ENCODE results near the gene NOTO. TPM values are rescaled to one million over a fixed set of nuclear protein-coding genes. Genes with fewer than 3 reads are reported as not detected.

The NOTO gene
- total RNA-seq, 1 donor from 2014 or later = not detected

DNA sequence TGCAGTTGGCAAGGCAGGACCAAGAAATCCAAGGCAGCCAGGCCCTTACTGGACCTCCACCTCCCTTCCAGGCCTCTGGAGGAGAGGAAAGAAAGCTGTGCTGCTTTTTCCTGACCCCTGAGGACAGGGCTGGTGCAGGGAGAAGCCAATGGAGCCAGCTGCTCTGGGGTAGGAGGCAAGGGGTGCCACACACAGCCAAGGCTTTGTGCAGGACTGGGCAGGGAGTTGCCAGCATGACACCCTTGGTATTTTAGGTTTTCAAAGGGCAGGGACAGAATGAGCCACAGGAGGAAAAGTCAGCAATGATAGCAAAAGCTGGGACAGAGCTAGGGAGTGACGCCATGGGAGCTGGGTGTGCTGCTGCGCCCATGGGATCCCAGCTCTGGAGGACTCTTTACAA lies 54.6 kb downstream of the NOTO start:
- H3K4me1 ChIP-seq (ENCODE audit: insufficient read depth, low read length) = no peaks in the 10 kb centered on the region
- Mint-ChIP-seq H3K4me3 (ENCODE audit: unreplicated experiment) (no peak overlapping the region), H3K27ac (ENCODE audit: unreplicated experiment) (no peak overlapping the region), H3K4me1 (ENCODE audit: low read depth, unreplicated experiment) (no peaks in the 10 kb centered on the region), H3K9me3 (ENCODE audit: unreplicated experiment) (no peaks in the 10 kb centered on the region), H3K36me3 (ENCODE audit: low read depth, unreplicated experiment) (peaks cover 17% of the 10 kb centered on the region), H3K27me3 (ENCODE audit: low read depth, unreplicated experiment) (no peaks in the 10 kb centered on the region)
- H3K9ac ChIP-seq (ENCODE audit: low read length) = no peak overlapping the region
- no peak for DNase-seq (ENCODE audit: low read depth)
- no peak overlapping the region for H3K27ac ChIP-seq (ENCODE audit: low read depth, low read length)
- H3K4me2 ChIP-seq (ENCODE audit: low read length) = no peak overlapping the region
- peaks cover 19% of the 10 kb centered on the region for H3K36me3 ChIP-seq (ENCODE audit: insufficient read depth, low read length)
- H3K9me3 ChIP-seq (ENCODE audit: insufficient read depth, low read depth, low read length) = no peaks in the 10 kb centered on the region
- no peak overlapping the region for H2AFZ ChIP-seq (ENCODE audit: low read depth, low read length)
- no peaks in the 10 kb centered on the region for H3K27me3 ChIP-seq (ENCODE audit: insufficient read depth, low read length)
- H4K20me1 ChIP-seq (ENCODE audit: insufficient read depth, low read length) = peaks cover 42% of the 10 kb centered on the region
- no peak for TF ChIP-seq EZH2 (IDR thresholded peaks at IDR 0.05; ENCODE audit: insufficient read depth, low read length)
- TF ChIP-seq, protein P1, sequence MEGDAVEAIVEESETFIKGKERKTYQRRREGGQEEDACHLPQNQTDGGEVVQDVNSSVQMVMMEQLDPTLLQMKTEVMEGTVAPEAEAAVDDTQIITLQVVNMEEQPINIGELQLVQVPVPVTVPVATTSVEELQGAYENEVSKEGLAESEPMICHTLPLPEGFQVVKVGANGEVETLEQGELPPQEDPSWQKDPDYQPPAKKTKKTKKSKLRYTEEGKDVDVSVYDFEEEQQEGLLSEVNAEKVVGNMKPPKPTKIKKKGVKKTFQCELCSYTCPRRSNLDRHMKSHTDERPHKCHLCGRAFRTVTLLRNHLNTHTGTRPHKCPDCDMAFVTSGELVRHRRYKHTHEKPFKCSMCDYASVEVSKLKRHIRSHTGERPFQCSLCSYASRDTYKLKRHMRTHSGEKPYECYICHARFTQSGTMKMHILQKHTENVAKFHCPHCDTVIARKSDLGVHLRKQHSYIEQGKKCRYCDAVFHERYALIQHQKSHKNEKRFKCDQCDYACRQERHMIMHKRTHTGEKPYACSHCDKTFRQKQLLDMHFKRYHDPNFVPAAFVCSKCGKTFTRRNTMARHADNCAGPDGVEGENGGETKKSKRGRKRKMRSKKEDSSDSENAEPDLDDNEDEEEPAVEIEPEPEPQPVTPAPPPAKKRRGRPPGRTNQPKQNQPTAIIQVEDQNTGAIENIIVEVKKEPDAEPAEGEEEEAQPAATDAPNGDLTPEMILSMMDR (IDR thresholded peaks at IDR 0.05; ENCODE audit: insufficient read depth, low read depth, low read length) = no peak
- no peak overlapping the region for H3K4me3 ChIP-seq (ENCODE audit: insufficient read depth, low read depth, low read length)
- no peak for FAIRE-seq
- no peaks in the 10 kb centered on the region for H3K79me2 ChIP-seq (ENCODE audit: insufficient read depth, low read length)

DNA sequence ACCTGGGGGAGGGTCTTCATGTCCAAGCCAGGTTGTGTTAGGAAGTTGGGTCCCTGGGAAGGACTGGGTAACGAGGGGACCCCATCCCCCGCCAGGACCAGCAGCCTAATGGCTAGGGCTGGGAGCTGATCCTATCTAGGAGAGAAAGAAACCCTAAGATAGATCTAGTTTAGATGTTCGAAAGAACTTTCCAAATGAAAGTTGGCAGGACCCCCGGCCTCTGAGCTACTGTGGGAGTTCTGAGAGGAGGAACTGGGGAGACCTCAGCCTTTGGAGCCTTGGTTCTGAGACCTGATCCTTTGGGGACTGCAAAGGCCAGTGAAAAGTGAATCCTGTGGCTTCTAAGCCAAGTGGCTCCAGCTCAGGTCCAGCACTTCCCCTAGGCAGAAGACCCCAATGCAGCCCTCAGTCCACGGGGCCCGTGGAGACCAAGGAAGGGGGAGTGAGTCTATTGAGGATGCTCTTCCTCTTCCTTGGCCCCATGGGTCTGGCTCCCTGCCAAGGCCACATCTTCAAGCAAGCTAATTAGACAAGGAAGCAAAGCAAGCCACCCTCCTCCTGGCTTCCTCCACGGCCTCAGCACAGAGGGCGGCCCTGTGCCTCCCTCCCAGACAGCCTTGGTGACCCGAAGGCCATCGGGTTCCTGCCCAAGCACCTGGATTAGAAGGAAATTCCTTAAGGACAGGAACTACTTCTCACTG lies 55.2 kb downstream of the NOTO start:
- H3K9me3 Mint-ChIP-seq (ENCODE audit: unreplicated experiment) = no peaks in the 10 kb centered on the region
- H3K4me1 Mint-ChIP-seq (ENCODE audit: low read depth, unreplicated experiment) = no peaks in the 10 kb centered on the region
- H3K27ac ChIP-seq (ENCODE audit: low read depth, low read length) = no peak overlapping the region
- H3K4me2 ChIP-seq (ENCODE audit: low read length) = no peak overlapping the region
- H3K36me3 ChIP-seq (ENCODE audit: insufficient read depth, low read length) = peaks cover 16% of the 10 kb centered on the region
- H3K27ac Mint-ChIP-seq (ENCODE audit: unreplicated experiment) = no peak overlapping the region
- FAIRE-seq (no peak), DNase-seq (ENCODE audit: low read depth) (no peak)
- H3K36me3 Mint-ChIP-seq (ENCODE audit: low read depth, unreplicated experiment) = peaks cover 19% of the 10 kb centered on the region
- no peaks in the 10 kb centered on the region for H3K79me2 ChIP-seq (ENCODE audit: insufficient read depth, low read length)
- no peak overlapping the region for H2AFZ ChIP-seq (ENCODE audit: low read depth, low read length)
- no peak overlapping the region for H3K9ac ChIP-seq (ENCODE audit: low read length)
- H3K4me1 ChIP-seq (ENCODE audit: insufficient read depth, low read length) = no peaks in the 10 kb centered on the region
- H4K20me1 ChIP-seq (ENCODE audit: insufficient read depth, low read length) = peaks cover 42% of the 10 kb centered on the region
- H3K9me3 ChIP-seq (ENCODE audit: insufficient read depth, low read depth, low read length) = no peaks in the 10 kb centered on the region
- H3K27me3 Mint-ChIP-seq (ENCODE audit: low read depth, unreplicated experiment) = no peaks in the 10 kb centered on the region
- TF ChIP-seq, protein P1 (IDR thresholded peaks at IDR 0.05; ENCODE audit: insufficient read depth, low read depth, low read length) = no peak
- no peak for TF ChIP-seq EZH2 (IDR thresholded peaks at IDR 0.05; ENCODE audit: insufficient read depth, low read length)
- H3K4me3 Mint-ChIP-seq (ENCODE audit: unreplicated experiment) = no peak overlapping the region
- H3K4me3 ChIP-seq (ENCODE audit: insufficient read depth, low read depth, low read length) = no peak overlapping the region
- H3K27me3 ChIP-seq (ENCODE audit: insufficient read depth, low read length) = no peaks in the 10 kb centered on the region

DNA sequence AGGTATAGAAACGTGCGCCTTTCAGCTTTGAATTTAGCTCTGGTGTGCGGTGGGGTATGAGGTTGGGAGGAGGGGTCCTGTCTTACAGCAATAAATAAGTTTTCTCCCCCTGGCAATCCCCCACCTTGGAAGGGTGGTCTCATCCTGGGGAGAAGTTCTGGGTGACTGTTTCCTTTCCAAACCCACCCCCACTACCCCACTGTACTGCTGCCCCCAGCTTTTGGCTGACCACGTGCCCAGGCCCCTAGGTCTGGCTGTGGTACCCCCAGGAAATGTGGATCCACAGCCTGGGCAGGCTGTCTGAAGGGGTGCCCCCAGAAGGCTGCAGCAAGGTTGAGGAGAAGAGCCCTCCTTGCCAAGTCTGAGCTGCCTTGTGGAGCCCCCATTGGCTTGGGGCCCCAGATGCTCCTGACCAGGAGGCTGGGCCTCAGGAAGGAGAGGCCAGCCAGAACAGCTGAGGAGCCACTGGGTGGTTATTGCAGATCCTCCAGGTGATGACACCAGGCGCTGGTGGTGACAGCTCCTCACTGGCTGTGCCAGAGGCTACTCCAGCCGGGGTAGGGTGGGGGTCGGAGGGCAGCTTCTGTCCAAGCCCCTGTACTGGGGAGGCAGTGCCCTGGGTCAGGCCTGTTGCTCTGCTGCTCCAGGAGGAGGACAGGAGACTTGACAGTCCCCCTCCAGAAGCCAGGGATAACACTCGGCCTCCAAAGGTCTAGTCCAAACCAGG lies 56.0 kb downstream of the NOTO start:
- Mint-ChIP-seq H3K9me3 (ENCODE audit: unreplicated experiment) (no peaks in the 10 kb centered on the region), H3K36me3 (ENCODE audit: low read depth, unreplicated experiment) (peaks cover 13% of the 10 kb centered on the region), H3K4me1 (ENCODE audit: low read depth, unreplicated experiment) (no peaks in the 10 kb centered on the region), H3K27me3 (ENCODE audit: low read depth, unreplicated experiment) (no peaks in the 10 kb centered on the region), H3K4me3 (ENCODE audit: unreplicated experiment) (no peak overlapping the region), H3K27ac (ENCODE audit: unreplicated experiment) (no peak overlapping the region)
- Histone ChIP-seq H3K4me1 (ENCODE audit: insufficient read depth, low read length) (no peaks in the 10 kb centered on the region), H3K27ac (ENCODE audit: low read depth, low read length) (no peak overlapping the region), H3K9ac (ENCODE audit: low read length) (no peak overlapping the region), H3K4me2 (ENCODE audit: low read length) (no peak overlapping the region), H3K27me3 (ENCODE audit: insufficient read depth, low read length) (no peaks in the 10 kb centered on the region), H3K36me3 (ENCODE audit: insufficient read depth, low read length) (peaks cover 8% of the 10 kb centered on the region), H4K20me1 (ENCODE audit: insufficient read depth, low read length) (peaks cover 35% of the 10 kb centered on the region), H3K79me2 (ENCODE audit: insufficient read depth, low read length) (no peaks in the 10 kb centered on the region), H3K9me3 (ENCODE audit: insufficient read depth, low read depth, low read length) (no peaks in the 10 kb centered on the region), H2AFZ (ENCODE audit: low read depth, low read length) (no peak overlapping the region), H3K4me3 (ENCODE audit: insufficient read depth, low read depth, low read length) (no peak overlapping the region)
- DNase-seq (ENCODE audit: low read depth) = no peak
- no peak for TF ChIP-seq EZH2 (IDR thresholded peaks at IDR 0.05; ENCODE audit: insufficient read depth, low read length)
- TF ChIP-seq, protein P1 (IDR thresholded peaks at IDR 0.05; ENCODE audit: insufficient read depth, low read depth, low read length) = no peak
- FAIRE-seq = no peak
